Activated naive CD4-positive, alpha-beta T cell treated with anti-CD3 and anti-CD28 coated beads, Interleukin-2, amount 50 U/mL, for 72 hours (primary cell): ENCODE measurements around the gene C7orf57. TPM values are rescaled to one million over a fixed set of nuclear protein-coding genes. Genes with fewer than 3 reads are reported as not detected.

Experiments used
- ATAC-seq, 2 donors: fragments of 150-1000 bp; cut with Tn5 transposase; 2 replicates each; pipeline ENCODE4 v1.10.0; 2021; ENCODE audit warnings: mild to moderate bottlenecking in 2 of 2, moderate library complexity in 2 of 2
- DNase-seq, 2 donors: peaks; one replicate each; pipeline ENCODE4 v3.0.0; 2021 to 2022; ENCODE audit warnings: low spot score in 2 of 2
- H3K27ac Mint-ChIP-seq, 2 donors: one replicate each; pipeline ENCODE4 v1.8.0; 2022; ENCODE audit warnings: mild to moderate bottlenecking in 2 of 2, mixed read lengths in 2 of 2
- H3K36me3 Mint-ChIP-seq, 2 donors: one replicate each; pipeline ENCODE4 v1.8.0; 2022; ENCODE audit warnings: mixed read lengths in 2 of 2
- H3K9me3 Mint-ChIP-seq, 2 donors: one replicate each; pipeline ENCODE4 v1.8.0; 2022; ENCODE audit warnings: mixed read lengths in 2 of 2
- total RNA-seq, 2 donors: library from RNA; stranded (reverse); gene quantifications; one replicate each; pipeline ENCODE4 v1.2.3, GENCODE V29; 2022

Gene C7orf57
- total RNA-seq, 2 donors from 2014 or later = 0.25 TPM; not detected in 1

- H3K9me3 Mint-ChIP-seq = no peaks in the 10 kb centered on the region
- H3K27ac Mint-ChIP-seq = peak overlapping the region; percentile 10 to 16
- ATAC-seq (peak; percentile 86 to 93), DNase-seq (peak; percentile 82 to 93)
- H3K36me3 Mint-ChIP-seq = peaks cover 0 to 4% of the 10 kb centered on the region in 2 donors
Observed at GRCh38 chr7:48109848-48110663, 74.7 kb downstream of the C7orf57 start.

GRCh38 chr7:48110868-48111267 lies 75.5 kb downstream of the C7orf57 start:
- H3K27ac Mint-ChIP-seq = no peak overlapping the region
- ATAC-seq = no peak
- DNase-seq = no peak
- H3K36me3 Mint-ChIP-seq = peaks cover 0 to 4% of the 10 kb centered on the region in 2 donors
- H3K9me3 Mint-ChIP-seq = no peaks in the 10 kb centered on the region

Other genes with a start within 250 kb of the C7orf57 start
- under 1 TPM; 0.05 to 0.14 TPM for gene PKD1L1, start 87.1 kb upstream of the C7orf57 start, total RNA-seq
- 10 to 100 TPM; 33.7 to 76.2 TPM for gene HUS1, start 55.9 kb upstream of the C7orf57 start, total RNA-seq
- gene SUN3, start 6.4 kb upstream of the C7orf57 start, total RNA-seq = not detected
- gene UPP1, start 53.7 kb downstream of the C7orf57 start, total RNA-seq = 10 to 100 TPM; 20.0 to 50.1 TPM
- gene ABCA13, start 135.9 kb downstream of the C7orf57 start, total RNA-seq = not detected